ENCODE measurements around the gene ACBD6.

- TF ChIP-seq POLR2AphosphoS5 (IDR thresholded peaks at IDR 0.05; ENCODE audit: low read depth, low read length) (no peak), POLR2A (IDR thresholded peaks at IDR 0.05; ENCODE audit: low read depth, low read length) (no peak), TAF1 (IDR thresholded peaks at IDR 0.05; ENCODE audit: borderline replicate concordance, low read depth, low read length) (no peak)
These were observed 213.4 kb downstream of the ACBD6 start for GRCh38 chr1:180288940-180289339.

All from GM12892 (cell line).